Measurements from ENCODE around the gene DLG2.
"Not testable (repeated sequence)": the region's sequence is repeated elsewhere in the genome, so short reads cannot be mapped to it uniquely, and the experiment has no call there.

DLG2 gene

DNA sequence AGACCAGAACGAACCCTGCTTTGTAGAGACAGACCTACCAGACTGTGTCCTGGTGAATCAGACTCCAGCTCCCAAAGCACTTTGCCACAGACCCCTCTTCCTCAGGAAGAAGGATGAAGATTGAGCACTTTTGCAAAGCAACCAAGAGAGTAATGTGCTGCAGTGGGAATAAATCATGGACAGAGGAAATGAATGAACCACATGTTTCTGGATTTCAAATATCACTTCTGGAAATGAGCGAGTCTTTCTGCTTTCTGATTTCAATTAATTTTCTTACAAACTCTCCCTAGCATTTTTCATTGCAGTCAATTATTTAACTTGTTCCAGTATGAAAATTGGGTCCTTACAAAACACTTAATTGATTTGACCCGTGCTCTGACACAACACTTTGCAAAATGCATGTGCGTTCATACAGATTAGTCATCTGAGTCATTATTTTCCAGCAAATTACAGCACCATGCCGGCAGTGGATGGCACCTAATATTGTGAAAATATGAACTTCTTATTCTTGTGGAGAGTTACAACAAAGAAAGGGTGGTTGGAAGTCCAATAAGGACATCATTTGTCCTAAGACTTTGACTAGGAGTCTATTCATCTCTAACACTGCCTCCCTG lies 2025.1 kb downstream of the DLG2 start:
- no peak overlapping the region for H3K4me3 ChIP-seq (ENCODE audit: low read length)
- DNase-seq (ENCODE audit: low read depth, low spot score): no peak

DNA sequence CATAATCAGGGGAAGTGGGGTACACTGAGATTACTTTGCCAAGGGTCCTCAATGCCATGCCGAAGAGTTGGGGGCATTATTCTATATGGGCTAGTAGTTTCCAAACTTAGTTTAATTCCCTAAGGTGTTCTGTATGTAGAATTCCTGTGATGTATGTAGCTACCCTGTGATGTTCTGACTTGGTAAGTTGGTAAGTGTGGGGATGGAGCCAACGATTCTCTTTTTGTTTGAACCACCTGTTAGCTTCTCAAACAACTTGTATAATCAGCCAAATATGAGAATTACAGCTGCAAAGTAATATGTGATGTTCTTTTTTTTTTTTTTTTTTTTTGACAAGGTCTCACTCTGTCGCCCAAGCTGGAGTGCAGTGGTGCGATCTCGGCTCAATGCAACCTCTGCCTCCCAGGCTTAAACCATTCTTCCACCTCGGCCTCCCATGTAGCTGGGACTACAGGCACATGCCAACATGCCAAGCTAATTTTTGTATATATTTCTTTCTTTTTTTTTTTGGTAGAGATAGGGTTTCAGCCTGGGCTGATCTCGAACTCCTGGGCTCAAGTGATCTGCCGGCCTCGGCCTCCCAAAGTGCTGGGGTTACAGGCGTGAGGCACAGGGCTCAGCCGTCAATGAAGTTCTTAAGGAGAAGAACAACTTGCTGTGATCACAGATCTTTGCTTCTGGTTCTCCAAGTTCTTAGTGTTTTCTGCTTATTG lies 2025.8 kb downstream of the DLG2 start:
- DNase-seq (ENCODE audit: low read depth, low spot score): no peak
- H3K4me3 ChIP-seq (ENCODE audit: low read length): no peak overlapping the region

DNA sequence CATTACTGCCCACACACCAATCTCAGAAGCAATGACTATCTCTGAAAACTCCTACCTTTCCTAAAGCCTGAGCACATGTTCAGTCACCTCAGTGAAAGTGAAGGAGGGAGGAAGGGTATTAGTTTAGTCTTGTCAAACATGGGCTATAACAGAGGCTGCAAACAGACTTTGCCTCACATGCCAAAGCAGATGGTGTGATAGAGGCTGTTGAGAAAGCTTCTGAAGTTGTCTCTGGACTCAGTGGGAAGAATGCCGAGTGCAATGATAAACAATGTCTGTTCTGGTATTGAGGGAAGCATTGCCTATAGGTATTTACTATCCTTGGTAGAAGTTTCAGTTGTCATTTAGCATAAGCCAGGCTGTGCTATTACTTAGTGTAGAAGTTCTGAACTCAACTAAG lies 2026.5 kb downstream of the DLG2 start:
- no peak for DNase-seq (ENCODE audit: low read depth, low spot score)
- H3K4me3 ChIP-seq (ENCODE audit: low read length): no peak overlapping the region

DNA sequence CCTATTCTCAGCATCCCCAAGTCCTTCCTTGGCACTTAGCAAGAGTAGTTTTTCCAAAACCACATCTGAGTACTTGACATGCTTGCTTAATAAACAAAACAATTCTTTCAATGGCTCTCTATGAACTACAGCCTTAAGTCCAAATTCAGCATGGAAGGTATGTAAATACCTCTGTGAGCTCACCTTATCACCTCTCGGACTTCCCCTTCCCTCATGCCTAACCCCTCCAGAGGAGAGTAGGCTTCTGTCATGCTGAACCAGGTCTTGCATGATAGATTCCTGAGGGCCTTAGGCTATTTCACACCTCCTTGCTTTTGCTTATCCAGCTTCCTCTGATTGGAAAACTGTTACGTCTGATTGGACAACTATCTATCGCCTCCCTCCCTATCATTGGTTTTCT lies 2028.1 kb downstream of the DLG2 start:
- H3K4me3 ChIP-seq (ENCODE audit: low read length): no peak overlapping the region
- no peak for DNase-seq (ENCODE audit: low read depth, low spot score)

DNA sequence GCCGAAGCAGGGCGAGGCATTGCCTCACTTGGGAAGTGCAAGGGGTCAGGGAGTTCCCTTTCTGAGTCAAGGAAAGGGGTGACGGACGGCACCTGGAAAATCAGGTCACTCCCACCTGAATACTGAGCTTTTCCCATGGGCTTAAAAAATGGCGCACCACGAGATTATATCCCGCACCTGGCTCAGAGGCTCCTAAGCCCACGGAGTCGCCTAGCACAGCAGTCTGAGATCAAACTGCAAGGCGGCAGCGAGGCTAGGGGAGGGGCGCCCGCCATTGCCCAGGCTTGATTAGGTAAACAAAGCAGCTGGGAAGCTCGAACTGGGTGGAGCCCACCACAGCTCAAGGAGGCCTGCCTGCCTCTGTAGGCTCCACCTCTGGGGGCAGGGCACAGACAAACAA lies 2039.3 kb downstream of the DLG2 start:
- H3K4me3 ChIP-seq (ENCODE audit: low read length); DNase-seq (ENCODE audit: low read depth, low spot score): not testable (repeated sequence)

DNA sequence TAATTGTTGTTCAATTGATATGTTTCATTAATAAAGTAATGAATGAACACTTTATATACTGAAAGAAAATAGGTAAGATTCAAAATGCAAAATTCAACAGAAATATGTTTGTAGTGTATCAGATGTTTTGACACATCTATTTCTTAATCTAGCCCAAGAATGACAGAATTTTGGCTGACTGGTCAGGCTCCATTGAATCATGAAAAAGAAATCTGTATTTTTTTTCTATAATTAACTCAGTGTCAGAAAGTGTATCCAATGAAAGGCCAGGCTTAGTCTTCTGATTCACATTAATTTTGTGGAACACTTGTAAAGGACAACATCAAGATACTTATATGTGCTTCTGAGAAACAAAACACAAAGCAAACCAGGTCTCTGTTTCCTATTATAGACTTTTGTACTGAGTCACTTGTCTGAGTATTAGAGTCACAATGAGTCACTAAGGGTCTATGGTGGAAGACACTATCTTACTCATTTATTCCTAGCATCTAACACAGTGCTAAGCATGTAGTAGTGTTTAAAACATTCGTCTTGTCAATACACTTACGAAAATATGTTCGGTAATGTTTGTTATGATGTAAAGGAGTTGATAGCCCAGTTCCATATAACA lies 2043.3 kb downstream of the DLG2 start:
- no peak for DNase-seq (ENCODE audit: low read depth, low spot score)
- H3K4me3 ChIP-seq (ENCODE audit: low read length): no peak overlapping the region

DNA sequence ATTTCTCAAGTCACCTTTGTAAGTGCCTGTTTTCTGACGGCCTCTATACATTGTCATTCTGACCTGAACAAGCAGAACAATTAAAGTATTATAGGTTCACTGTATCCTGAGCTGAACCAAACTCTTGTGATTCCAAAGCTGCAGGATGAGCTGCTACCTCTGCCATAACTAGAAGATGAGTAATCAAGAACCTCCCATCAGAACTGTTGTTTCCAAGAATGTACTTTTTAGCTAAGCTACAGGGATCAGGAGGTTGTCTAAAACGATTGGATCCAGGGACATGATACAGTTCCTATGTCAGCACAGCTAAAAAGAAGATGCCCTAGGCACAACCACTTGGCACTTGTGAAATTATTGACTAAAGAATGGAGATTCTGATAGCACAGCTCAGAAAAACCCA lies 2052.6 kb downstream of the DLG2 start:
- DNase-seq (ENCODE audit: low read depth, low spot score): no peak

DNA sequence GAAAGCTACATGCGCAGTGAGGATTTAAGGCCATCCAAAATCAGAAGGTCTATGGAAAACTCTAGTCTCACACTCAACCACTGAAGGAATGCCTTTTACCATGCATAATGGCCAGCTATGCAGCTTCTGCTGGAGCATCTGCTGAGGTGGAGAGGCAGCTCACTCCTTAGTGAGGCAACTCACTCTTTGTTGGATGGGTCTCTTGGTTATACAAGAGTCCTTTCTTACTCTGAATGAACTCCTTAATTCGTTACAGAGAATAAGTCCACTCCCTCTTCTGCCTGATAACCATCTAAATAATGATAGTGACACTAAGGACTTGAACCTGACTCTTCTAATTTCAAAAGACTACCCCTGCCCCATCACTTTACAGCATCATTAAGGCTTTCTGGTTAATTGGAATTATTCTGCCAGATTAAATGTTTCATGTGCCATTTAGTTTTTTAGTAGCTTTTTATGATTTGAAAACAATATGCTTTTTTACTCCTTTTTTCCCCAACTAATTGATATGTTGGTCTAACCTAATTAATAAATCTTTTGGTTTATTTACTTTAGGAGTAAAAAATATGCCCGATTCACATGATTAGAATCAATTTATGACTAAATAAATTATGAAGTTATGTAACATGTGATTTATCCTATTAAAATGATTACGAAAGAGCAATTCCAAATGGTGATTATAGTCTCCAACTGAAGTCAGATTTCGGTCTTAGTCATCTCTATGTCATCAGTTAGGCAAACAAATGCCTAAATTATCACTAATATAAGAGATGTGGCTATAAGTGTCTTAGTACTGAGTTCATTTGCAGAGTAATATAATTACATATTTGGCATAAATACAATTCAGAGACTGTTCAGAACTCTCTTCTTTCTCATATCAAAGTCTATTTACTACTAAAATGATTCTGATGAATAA lies 2054.3 kb downstream of the DLG2 start:
- H3K4me3 ChIP-seq (ENCODE audit: low read length): no peak overlapping the region
- no peak for DNase-seq (ENCODE audit: low read depth, low spot score)

More for the DNA sequence above, 2052.6 kb downstream of the DLG2 start:
- no peak overlapping the region for H3K4me3 ChIP-seq (ENCODE audit: low read length)

DNA sequence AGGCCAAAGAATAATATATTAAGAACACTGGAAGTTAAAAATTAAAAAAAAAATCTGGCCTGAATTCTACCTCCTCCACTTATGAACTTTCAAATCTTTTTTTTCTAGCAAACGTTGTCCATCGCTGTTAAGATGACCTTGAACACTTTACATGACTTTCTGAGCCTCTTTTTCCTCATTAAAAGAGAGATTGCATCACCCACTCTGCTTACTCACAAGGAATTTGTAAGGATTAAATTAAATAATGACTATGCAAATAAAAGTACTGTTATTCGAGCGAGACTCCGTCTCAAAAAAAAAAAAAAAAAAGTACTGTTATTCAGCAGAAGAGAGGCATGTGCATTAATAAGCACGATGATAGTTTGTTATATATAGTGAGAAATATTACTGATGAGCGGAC lies 2055.8 kb downstream of the DLG2 start:
- no peak overlapping the region for H3K4me3 ChIP-seq (ENCODE audit: low read length)
- no peak for DNase-seq (ENCODE audit: low read depth, low spot score)

DNA sequence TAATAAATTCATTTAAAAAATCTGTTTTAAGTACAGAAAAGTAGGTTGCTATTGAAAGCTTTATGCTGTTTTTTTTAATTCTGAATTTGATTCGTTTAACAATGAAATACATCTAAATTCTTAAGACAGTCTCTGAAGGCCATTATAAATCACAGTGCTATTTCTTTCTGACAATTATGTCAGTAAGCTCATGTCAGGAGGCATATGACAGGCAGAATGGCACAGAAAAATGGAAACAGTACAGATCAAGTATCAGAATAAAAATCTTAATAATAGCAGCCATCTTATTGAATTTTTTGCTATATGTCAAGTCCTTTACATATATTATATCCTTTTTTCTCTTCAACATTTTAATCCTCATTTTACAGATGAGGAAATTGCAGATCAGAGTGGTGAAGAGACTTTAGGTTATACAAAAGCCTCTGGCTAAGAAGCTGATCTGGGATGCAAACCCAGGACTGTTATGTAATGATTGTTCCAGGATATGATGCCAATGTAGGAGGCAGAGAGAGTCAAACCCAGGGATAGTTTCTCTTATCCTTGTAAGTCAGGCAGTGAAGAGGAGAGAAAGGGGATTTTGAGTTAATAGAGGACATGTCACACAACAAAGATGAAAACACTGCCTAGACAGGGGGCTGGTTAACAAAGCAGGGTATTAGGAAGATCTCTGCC lies 2057.9 kb downstream of the DLG2 start:
- no peak for DNase-seq (ENCODE audit: low read depth, low spot score)

DNA sequence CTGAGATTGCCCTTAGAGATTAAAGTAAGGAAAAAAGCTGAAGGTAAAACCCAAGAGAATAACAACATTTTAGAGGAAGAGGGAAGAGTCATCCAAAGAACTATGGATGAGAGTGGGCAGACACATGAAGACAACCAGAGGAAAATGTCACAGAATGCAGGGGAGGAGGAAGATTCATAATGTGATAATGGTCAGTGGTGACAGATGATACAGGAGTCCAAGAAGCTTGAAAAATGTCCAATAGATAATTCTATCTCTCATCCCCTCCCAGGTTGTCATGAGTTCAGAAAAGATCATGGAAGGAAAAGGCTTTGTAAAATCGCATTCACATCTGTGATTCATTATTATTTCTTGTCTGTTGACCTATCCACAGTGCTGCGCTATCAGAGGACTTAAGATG lies 2058.6 kb downstream of the DLG2 start:
- no peak overlapping the region for H3K4me3 ChIP-seq (ENCODE audit: low read length)
- no peak for DNase-seq (ENCODE audit: low read depth, low spot score)

More for the DNA sequence above, 2057.9 kb downstream of the DLG2 start:
- no peak overlapping the region for H3K4me3 ChIP-seq (ENCODE audit: low read length)

DNA sequence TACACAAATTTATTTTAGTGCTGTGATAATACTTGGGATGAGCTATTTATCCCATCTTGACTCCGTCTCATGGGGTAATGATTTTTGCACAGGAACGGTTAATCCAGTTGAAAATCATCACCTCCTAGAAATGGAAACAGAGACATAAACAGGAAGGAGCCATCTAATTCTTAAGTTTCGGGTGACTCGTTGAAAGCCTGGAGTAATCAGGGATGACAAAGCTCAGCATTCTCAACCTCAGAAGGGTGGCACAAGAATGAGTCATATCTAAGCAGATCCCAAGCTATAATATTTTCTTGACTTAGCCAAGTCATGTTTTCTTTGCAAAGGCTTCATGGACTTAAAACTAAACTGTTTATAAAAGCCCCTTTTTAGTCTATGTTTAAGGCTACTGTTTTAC lies 2060.2 kb downstream of the DLG2 start:
- DNase-seq (ENCODE audit: low read depth, low spot score): no peak
- no peak overlapping the region for H3K4me3 ChIP-seq (ENCODE audit: low read length)

DNA sequence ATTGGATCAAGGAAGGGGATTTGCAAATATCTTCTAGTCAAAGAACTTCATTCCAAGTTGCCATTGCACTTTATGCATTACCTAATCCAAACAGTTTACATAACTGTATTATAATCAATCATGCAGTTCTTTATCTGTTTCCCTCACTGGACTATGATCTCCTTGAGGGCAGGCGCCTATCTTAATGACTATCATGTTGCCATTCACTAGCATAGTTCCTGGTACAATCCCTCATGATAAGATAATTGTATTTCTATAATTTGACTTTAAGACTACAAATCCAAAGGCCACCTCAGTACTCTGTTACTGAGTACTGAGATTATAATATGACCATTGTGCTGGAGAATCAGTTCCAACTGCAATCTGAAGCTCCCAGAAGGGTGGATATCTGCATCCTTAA lies 2062.3 kb downstream of the DLG2 start:
- DNase-seq (ENCODE audit: low read depth, low spot score): no peak
- no peak overlapping the region for H3K4me3 ChIP-seq (ENCODE audit: low read length)

DNA sequence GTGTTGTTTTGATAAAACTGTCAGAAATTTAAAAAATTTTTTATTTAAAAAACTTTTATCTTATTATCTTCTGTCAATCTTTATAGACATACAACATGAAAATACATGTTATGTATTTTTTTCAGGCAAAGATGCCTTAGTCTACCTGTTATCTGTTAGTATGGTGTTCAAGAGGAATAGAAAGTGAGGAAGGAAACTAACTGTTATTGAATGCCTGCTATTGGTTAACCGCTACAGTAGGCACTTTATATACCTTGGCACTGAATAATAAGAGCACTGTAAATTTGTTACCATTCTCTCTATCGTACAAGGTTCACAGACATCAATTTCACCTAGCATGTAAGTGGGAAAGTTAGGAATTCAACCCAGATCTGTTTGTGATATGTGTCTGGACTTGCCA lies 2068.9 kb downstream of the DLG2 start:
- H3K4me3 ChIP-seq (ENCODE audit: low read length): no peak overlapping the region

DNA sequence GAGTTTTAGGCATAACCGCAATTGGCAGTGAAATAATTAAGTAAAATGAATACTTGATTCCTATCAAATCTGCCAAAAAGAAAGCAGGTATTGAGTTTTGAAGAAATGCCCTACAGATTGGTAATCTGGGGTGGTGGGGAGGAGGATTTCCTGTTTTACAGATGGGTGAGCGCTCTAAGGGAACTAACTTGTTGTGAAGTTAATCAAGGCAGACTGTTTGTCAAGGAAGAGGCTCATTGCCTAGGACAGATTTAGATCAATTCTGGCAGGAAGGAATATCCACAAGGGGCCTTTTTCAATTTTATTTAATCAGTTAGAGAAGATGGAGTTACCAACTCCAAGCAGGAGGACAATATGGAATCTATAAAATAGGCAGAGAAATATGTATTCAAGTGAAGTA lies 2069.5 kb downstream of the DLG2 start:
- H3K4me3 ChIP-seq (ENCODE audit: low read length): no peak overlapping the region
- DNase-seq (ENCODE audit: low read depth, low spot score): no peak

More for the DNA sequence above, 2068.9 kb downstream of the DLG2 start:
- DNase-seq (ENCODE audit: low read depth, low spot score): no peak

DNA sequence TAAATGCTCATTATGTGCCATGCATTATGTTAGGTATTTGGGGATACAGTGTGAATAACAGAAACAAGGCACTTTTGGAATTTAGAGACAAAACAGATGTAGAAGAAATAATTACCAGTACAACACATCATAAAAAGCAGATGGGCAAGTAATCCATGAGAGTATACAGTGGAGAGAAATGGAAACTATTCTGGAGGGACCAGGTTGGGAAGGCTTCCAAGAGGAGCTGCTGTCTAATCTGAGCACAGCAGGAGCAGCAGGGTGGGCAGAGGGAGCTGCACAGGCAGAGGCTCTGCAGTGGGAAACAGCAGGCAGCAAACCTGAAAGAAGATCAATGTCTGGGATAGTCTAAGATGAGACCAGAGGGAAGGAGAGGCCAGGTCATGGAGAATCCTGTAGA lies 2072.3 kb downstream of the DLG2 start:
- DNase-seq (ENCODE audit: low read depth, low spot score): no peak

DNA sequence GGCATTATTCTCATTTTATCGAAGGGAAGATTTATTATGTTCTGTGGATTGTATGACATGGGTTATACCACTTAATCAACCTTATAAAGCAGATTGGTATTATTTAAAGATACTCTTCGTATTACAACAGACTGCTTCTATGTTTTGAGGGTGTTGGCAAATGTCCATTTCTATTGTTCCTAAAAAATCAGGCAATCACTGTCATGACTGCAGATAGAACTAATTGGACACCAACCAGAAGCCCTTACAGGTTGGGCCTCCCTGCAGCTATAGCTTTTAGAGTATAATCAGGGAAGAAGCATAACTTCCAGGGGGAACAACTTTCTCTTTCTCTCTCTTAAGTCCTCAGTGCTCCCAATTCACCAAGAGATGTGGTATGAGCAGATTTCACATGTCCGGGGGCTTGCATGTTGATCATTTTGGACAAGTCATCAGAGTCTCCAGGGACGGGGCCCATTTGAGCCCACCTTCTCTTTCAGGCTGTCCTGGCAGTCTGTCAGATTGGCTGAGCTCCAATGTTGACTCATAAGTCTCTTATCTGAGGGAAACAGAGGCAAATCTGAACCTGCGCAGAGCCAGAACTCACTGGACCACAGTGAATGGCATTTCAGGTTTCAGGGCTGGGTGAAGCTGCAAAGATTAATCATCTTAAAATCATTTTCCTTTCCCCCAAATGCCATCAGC lies 2077.0 kb downstream of the DLG2 start:
- H3K4me3 ChIP-seq (ENCODE audit: low read length): no peak overlapping the region

More for the DNA sequence above, 2072.3 kb downstream of the DLG2 start:
- no peak overlapping the region for H3K4me3 ChIP-seq (ENCODE audit: low read length)

DNA sequence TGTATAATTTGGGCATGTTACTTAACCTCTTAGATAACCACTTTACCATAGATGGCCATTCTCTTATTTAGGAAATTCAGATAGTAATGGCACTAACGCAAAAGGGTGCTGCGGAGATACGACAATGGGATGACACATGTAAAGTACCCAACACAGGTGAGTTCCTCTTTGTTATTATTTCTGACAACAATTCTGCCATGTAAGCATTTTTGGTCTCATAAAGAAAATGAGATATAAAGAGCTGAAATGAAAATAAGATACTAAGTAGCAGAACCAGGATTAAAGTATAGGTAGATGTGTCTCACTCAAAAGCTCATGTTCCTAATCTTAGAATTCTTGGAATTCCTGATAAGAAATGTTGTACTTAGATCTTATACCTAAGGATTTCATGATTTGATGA lies 2080.8 kb downstream of the DLG2 start:
- DNase-seq (ENCODE audit: low read depth, low spot score): no peak
- no peak overlapping the region for H3K4me3 ChIP-seq (ENCODE audit: low read length)

More for the DNA sequence above, 2077.0 kb downstream of the DLG2 start:
- DNase-seq (ENCODE audit: low read depth, low spot score): no peak
